HG03103 (cell line): ENCODE results near the gene SLC13A2.

Experiments
- ATAC-seq: cut with Tn5 transposase; IDR thresholded peaks from one replicate; pipeline ENCODE4 v1.9.1; 2021; ENCODE audit warnings: low read depth; ENCODE audit not compliant: unreplicated experiment

Gene SLC13A2

DNA sequence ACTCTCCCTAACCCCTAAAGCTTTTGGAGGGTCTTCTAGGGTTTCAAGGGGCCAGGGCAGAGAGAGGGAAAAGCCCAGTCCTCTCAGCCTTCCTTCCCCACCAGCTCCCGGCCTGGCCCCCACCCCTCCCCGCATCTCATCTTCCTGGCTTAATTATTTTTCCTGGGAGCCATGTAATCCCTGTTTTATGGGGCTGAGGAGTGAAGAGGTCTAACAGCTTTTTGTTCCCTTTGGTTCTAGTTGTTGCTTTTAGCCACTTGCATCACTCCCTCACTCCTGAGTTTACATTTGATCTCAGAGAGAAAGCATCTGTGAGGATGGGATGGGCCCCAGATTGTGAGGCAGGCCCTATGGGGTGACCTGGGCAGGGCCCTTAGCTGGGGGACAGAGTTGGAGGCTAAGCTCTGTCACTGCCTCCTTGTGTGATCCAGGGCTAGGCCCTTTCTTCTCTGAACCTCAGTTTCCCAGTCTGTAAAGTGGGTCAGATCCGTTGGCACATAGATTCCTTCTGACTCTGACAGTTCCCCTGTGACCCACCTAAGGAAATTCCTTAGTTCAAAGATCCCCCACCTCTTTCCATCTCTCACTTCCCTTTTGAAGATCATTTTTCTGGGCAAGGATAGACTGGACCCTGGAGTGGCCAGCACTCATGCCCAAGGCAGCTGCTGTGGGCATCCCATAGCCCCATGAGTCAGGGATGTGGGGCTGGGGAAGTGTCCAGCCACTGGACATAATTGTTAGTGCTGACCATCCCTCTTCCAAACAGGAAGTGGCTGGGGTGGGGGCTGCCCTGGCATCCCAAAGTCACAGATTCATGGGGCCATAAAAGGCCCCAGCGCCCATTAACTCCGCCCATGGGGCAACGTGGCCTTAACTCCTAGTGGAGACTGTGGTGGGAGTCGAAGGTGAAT is 58.9 kb downstream of the SLC13A2 start:
- ATAC-seq, result no peak

DNA sequence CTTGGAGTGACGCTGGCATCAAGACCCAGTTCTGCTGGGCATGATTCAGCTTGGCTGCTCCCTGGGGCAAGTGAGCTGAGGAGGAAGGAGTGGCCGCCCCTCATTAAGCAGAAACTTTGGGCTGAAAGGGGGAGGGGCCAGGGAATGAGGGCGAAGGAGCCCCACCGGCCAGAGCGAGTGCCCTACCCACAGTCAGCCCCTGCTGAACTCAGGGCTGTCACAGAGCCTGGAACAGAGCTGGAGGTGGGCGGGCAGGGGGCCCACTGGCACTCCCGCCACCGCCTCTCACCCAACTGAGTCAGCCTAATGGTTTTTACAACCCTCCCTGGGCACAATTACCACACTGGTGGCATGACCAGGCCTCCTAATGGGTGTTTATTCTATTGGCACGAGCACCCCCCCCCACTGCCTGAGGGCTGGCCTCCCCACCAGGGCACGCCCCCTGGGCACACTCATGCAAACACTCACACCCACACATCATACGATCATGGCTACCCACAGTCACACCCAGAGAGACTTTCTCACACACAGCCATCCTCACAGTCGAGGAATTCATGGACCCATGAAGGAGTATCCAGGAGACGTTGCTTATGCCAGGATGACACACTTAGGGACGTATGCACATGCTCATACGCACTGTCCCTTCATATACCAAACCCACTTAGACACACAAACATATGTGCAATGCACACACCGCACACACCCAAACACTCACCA is 59.8 kb downstream of the SLC13A2 start:
- ATAC-seq, result no peak

DNA sequence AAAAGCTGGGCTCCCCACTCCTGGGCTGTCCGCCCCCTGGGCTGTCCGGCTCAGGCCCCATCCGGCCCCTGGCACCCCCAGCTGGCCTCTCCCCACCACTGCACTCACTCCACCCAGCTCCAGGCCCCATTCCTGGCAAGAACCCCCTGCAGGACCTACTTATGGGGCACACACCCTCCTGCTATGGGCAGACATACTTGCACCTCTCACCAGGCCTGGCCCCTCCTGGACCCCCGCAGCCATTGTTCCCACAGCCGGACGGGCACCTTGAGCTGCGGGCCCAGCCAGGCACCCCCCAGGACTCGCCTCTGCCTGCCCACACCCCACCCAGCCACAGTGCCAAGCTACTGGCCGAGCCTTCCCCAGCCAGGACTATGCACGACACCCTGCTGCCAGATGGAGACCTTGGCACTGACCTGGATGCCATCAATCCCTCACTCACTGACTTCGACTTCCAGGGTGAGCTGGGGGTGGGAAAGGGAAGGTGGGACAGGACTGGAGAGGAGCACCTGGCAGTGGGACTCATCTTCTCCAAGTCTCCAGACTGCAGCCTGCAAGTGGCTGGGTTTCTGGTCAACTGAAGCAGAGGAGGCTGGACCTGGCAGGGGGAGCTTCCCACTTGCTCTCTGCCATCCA is 61.4 kb downstream of the SLC13A2 start:
- no peak for ATAC-seq

GRCh38 chr17:28536532-28537218 is 63.2 kb downstream of the SLC13A2 start:
- no peak for ATAC-seq

DNA sequence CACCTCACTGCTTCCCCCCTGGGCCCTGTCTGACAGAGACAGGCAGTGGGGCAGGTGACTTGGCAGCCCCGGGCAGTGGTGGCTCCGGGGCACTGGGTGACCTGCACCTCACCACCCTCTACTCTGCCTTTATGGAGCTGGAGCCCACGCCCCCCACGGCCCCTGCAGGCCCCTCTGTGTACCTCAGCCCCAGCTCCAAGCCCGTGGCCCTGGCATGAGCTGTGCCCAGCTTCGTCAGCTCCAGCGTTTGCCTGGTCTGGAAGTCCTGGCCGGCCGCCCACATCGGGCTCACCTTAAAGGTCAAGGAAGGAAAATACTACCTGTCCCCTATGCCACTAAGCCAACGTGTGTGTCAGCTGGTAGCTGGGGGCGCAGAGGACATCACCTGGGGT is 63.8 kb downstream of the SLC13A2 start:
- ATAC-seq, result no peak

DNA sequence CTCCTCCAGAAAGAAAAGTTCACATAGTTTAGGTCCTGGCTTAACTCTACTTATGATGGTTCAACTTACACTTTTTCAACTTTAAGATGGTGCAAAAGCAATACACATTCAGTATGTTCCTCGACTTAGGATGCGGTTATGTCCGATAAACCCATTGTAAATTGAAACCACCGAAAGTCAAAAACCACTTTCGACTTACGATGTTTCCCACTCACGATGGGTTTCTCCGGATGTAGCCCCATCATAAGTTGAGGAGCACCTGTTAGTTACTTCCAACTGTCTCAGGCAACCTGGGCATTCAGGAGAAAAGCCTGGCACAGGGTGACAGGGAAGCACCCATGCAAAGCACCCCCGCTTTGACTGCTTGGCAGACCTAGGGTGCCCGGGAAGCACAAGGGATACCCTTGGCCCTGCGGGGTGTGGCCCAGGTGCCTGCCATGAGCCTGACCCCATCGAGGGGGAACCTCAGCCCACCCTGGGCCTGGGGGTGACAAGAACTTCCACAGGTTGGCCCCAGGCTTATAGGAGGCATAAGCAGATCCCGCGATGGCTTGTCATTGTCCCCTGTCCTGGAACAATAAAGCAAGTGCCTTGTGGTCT is 65.0 kb downstream of the SLC13A2 start:
- no peak for ATAC-seq

GRCh38 chr17:28540231-28540630 is 66.8 kb downstream of the SLC13A2 start:
- ATAC-seq, result no peak

- ATAC-seq, result no peak
Measured at GRCh38 chr17:28541439-28541838, 68.0 kb downstream of the SLC13A2 start.

DNA sequence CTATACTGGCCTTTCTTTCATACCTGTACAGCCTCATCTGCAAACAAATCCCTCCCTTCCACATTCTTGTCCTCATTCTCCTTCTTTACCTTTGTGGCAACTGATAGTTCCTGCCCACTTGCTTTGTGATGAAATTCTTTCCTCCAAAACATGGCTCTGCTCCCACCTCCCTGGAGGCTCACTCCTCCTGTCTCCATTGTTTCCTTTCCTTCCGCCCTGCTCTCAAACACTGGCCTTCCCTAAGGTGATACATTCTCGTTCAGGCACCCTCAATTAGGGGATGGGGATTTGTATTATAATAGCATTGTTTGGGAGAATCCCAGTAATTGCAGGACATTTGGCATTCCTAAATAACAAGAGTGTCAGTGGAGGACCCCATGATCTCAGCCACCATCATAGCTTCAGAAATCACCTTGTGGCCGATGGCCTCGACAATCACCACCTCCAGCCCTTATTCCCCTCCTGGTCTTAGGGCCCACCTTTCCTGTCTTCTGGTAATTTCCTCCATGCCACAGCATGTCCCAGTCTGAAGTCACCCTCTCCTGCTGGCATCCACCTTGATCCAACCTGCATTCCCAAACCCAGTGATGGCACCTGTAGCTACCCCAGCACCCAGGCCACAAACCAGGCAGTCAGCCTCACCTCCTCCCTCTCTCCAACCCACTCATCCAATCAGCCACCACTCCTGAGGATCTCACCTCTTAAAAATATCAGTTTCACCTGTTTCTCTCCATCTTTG is 71.1 kb downstream of the SLC13A2 start:
- no peak for ATAC-seq

GRCh38 chr17:28545141-28545503 is 71.7 kb downstream of the SLC13A2 start:
- ATAC-seq, result no peak

- no peak for ATAC-seq
Measured at GRCh38 chr17:28545787-28546415, 72.5 kb downstream of the SLC13A2 start.

DNA sequence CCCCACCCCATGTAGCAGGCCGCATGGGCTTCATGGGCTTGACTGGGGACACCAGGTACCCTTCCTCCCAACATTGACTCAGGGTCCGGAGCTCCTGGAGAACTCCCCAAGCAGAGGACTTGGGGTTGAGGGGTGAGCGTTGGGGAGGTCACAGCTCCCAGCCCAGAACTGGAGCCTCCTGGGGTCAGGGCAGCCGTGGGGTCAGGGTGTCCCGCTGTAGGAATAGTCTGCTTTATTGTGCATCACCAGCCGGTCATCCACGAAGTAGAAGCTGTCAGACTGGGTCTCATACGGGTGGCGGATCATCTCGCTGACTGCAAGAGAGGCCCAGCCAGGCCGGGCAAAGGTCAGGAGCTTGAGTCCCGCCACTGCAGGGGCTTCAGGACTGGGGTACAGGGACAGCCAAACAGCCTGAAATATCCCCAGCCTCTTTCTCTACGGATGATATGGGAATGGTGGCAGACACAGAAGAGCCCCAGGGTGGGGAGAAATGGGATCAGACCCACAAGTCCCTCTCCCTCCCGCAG is 73.7 kb downstream of the SLC13A2 start:
- no peak for ATAC-seq
